Trophoblast cell (in vitro differentiated cells and primary cell): Measurements from ENCODE around the gene TRAF4.

ENCODE experiments used
- DNase-seq, 2 donors: peaks; one replicate each; pipeline ENCODE4 v3.0.0-alpha.2; 2016
- H2AFZ ChIP-seq: 2 replicates; pipeline ENCODE4 v1.6.1; 2013; ENCODE audit warnings: low read length, moderate library complexity, mild to moderate bottlenecking; ENCODE audit not compliant: insufficient read depth, poor library complexity
- H2AK5ac ChIP-seq: 2 replicates; pipeline ENCODE4 v1.6.1; 2013; ENCODE audit warnings: mild to moderate bottlenecking, low read length
- H2BK120ac ChIP-seq: 2 replicates; pipeline ENCODE4 v1.6.1; 2013; ENCODE audit warnings: low read length, mild to moderate bottlenecking, moderate library complexity; ENCODE audit not compliant: insufficient read depth, poor library complexity
- H2BK12ac ChIP-seq: 2 replicates; pipeline ENCODE4 v1.6.1; 2013; ENCODE audit warnings: mild to moderate bottlenecking, low read length, moderate library complexity
- H2BK5ac ChIP-seq: 2 replicates; pipeline ENCODE4 v1.6.1; 2013; ENCODE audit warnings: low read length, low read depth, moderate library complexity, mild to moderate bottlenecking; ENCODE audit not compliant: poor library complexity
- H3K14ac ChIP-seq: 2 replicates; pipeline ENCODE4 v1.6.1; 2013; ENCODE audit warnings: mild to moderate bottlenecking, low read length
- H3K18ac ChIP-seq: 2 replicates; pipeline ENCODE4 v1.6.1; 2013; ENCODE audit warnings: mild to moderate bottlenecking, low read length
- H3K23ac ChIP-seq: 2 replicates; pipeline ENCODE4 v1.6.1; 2013; ENCODE audit warnings: low read length
- H3K27ac ChIP-seq: 2 replicates; pipeline ENCODE4 v1.5.1; 2013; ENCODE audit warnings: low read depth, mild to moderate bottlenecking, inconsistent platforms, low read length, moderate library complexity
- H3K27me3 ChIP-seq: 2 replicates; pipeline ENCODE4 v1.6.1; 2013; ENCODE audit warnings: inconsistent platforms, mild to moderate bottlenecking, low read length, moderate library complexity; ENCODE audit not compliant: insufficient read depth
- H3K36me3 ChIP-seq, 2 experiments: 1 replicate in 1 of 2; 2 replicates in 1 of 2; pipeline ENCODE4 v1.6.1; 2013; ENCODE audit warnings: low read length in 2 of 2, mild to moderate bottlenecking in 2 of 2, moderate library complexity in 1 of 2; ENCODE audit not compliant: insufficient read depth in 2 of 2, control insufficient read depth in 1 of 2
- H3K4ac ChIP-seq: 2 replicates; pipeline ENCODE4 v1.6.1; 2013; ENCODE audit warnings: low read depth, mild to moderate bottlenecking, low read length, moderate library complexity
- H3K4me1 ChIP-seq, 2 experiments: 1 replicate in 1 of 2; 2 replicates in 1 of 2; pipeline ENCODE4 v1.6.1; 2013; ENCODE audit warnings: low read length in 2 of 2, mild to moderate bottlenecking in 2 of 2, moderate library complexity in 1 of 2; ENCODE audit not compliant: insufficient read depth in 2 of 2, control insufficient read depth in 1 of 2
- H3K4me2 ChIP-seq: 2 replicates; pipeline ENCODE4 v1.6.1; 2013; ENCODE audit warnings: inconsistent platforms, mild to moderate bottlenecking, low read length, moderate library complexity
- H3K4me3 ChIP-seq: 2 replicates; pipeline ENCODE4 v1.5.1; 2013; ENCODE audit warnings: mild to moderate bottlenecking, low read depth, low read length, inconsistent platforms
- H3K79me1 ChIP-seq: one replicate; pipeline ENCODE4 v1.6.1; 2013; ENCODE audit warnings: low read length
- H3K79me2 ChIP-seq: 2 replicates; pipeline ENCODE4 v1.6.1; 2013; ENCODE audit warnings: low read length, mild to moderate bottlenecking; ENCODE audit not compliant: control insufficient read depth, insufficient read depth, poor library complexity
- H3K9ac ChIP-seq: 2 replicates; pipeline ENCODE4 v1.6.1; 2013; ENCODE audit warnings: mild to moderate bottlenecking, low read length
- H3K9me3 ChIP-seq: 2 replicates; pipeline ENCODE4 v1.6.1; 2013; ENCODE audit warnings: low read depth, mild to moderate bottlenecking, control low read depth, inconsistent platforms, low read length; ENCODE audit not compliant: insufficient read depth
- H4K12ac ChIP-seq: 2 replicates; pipeline ENCODE4 v1.6.1; 2013; ENCODE audit warnings: low read depth, mild to moderate bottlenecking, low read length, moderate library complexity
- H4K8ac ChIP-seq: 2 replicates; pipeline ENCODE4 v1.6.1; 2013; ENCODE audit warnings: low read depth, mild to moderate bottlenecking, low read length, moderate library complexity
- H4K91ac ChIP-seq: one replicate; pipeline ENCODE4 v1.6.1; 2013; ENCODE audit warnings: low read depth, mild to moderate bottlenecking, low read length, moderate library complexity
- WGBS: extraction: QIAGEN DNeasy Blood & Tissue Kit; methylation state at CpG from one replicate; pipeline ENCODE4 v1.1.7; 2013; ENCODE audit warnings: missing lambda C conversion rate; ENCODE audit not compliant: insufficient read length, insufficient coverage; ENCODE audit errors: extremely low coverage; 5-methylcytosine and 5-hydroxymethylcytosine counted together

Gene TRAF4

GRCh38 chr17:28755486-28755885 lies 11.7 kb downstream of the TRAF4 start:
- no peak overlapping the region for H3K27ac ChIP-seq
- H3K36me3 ChIP-seq, result peaks cover 36 to 50% of the 10 kb centered on the region in 2 experiments
- H3K9ac ChIP-seq, result no peak overlapping the region
- no peak overlapping the region for H2AK5ac ChIP-seq
- H3K9me3 ChIP-seq, result no peaks in the 10 kb centered on the region
- H3K79me2 ChIP-seq, result no peaks in the 10 kb centered on the region
- H4K91ac ChIP-seq, result no peak overlapping the region
- no peaks in the 10 kb centered on the region for H3K27me3 ChIP-seq
- H4K8ac ChIP-seq, result no peak overlapping the region
- H3K4me3 ChIP-seq, result no peak overlapping the region
- DNase-seq, result no peak
- H3K18ac ChIP-seq, result no peak overlapping the region
- WGBS, result no CpG with 5 or more reads among the region's 7 CpGs
- H3K79me1 ChIP-seq, result no peaks in the 10 kb centered on the region
- no peak overlapping the region for H2BK5ac ChIP-seq
- no peak overlapping the region for H3K23ac ChIP-seq
- H2BK120ac ChIP-seq, result no peak overlapping the region
- H3K4me2 ChIP-seq, result no peak overlapping the region
- peaks cover 0 to 4% of the 10 kb centered on the region in 2 experiments for H3K4me1 ChIP-seq
- no peak overlapping the region for H2BK12ac ChIP-seq
- no peak overlapping the region for H2AFZ ChIP-seq
- no peak overlapping the region for H3K4ac ChIP-seq
- H3K14ac ChIP-seq, result no peak overlapping the region
- no peak overlapping the region for H4K12ac ChIP-seq

GRCh38 chr17:28756049-28756804 lies 12.4 kb downstream of the TRAF4 start:
- no peak overlapping the region for H2BK12ac ChIP-seq
- H3K79me1 ChIP-seq, result no peaks in the 10 kb centered on the region
- no peak overlapping the region for H2AK5ac ChIP-seq
- H4K91ac ChIP-seq, result no peak overlapping the region
- no peak overlapping the region for H3K14ac ChIP-seq
- no peaks in the 10 kb centered on the region for H3K9me3 ChIP-seq
- H2BK5ac ChIP-seq, result no peak overlapping the region
- peaks cover 30 to 47% of the 10 kb centered on the region in 2 experiments for H3K36me3 ChIP-seq
- no peak overlapping the region for H4K8ac ChIP-seq
- H3K9ac ChIP-seq, result no peak overlapping the region
- H3K4me2 ChIP-seq, result no peak overlapping the region
- no peak overlapping the region for H4K12ac ChIP-seq
- H3K27ac ChIP-seq, result no peak overlapping the region
- no peak overlapping the region for H2AFZ ChIP-seq
- H3K79me2 ChIP-seq, result no peaks in the 10 kb centered on the region
- no peak overlapping the region for H3K4me3 ChIP-seq
- no peak for DNase-seq
- no CpG with 5 or more reads among the region's 5 CpGs for WGBS
- H3K4me1 ChIP-seq, result peaks cover 0 to 4% of the 10 kb centered on the region in 2 experiments
- H3K23ac ChIP-seq, result no peak overlapping the region
- no peak overlapping the region for H3K18ac ChIP-seq
- no peaks in the 10 kb centered on the region for H3K27me3 ChIP-seq
- H3K4ac ChIP-seq, result no peak overlapping the region
- H2BK120ac ChIP-seq, result no peak overlapping the region

DNA sequence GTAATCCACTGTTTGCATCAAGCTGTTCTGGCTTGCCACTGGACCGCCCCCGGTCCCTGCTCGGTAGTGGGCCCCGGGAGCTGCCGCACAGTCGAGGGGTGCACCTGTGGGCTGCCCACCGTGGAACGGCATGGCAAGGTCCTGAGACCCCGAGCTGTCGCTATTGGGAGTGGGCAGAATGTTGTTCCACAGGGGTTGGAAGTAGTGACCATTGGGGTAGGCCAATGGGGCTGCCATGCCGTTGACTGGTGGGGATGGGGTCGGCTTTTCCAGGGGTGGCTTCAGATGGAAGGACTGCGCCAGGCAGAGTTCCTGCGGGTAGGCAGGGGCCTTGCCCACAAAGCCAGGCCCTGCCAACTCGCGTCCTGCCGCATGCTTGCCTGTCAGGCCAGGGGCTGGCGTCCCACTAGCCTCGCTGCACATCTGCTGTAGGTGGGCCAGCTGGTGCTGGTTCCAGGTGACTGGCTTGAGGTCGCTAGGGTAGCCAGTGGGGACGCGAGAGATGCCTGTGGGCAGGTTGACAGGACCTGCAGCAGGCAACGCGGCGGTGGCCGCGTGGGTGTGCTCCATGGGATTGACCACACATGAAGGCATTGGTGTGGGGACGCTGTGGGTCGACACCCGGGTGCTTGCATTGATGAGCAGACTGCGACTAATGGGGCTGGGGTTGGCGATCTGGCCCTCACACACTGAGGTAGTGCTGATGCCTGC lies 14.8 kb downstream of the TRAF4 start:
- H4K12ac ChIP-seq, result no peak overlapping the region
- DNase-seq, result no peak
- H3K4me1 ChIP-seq, result peaks cover 0 to 3% of the 10 kb centered on the region in 2 experiments
- H4K91ac ChIP-seq, result no peak overlapping the region
- H3K9ac ChIP-seq, result peak overlapping the region; percentile 0
- no peak overlapping the region for H2BK120ac ChIP-seq
- no peak overlapping the region for H2AFZ ChIP-seq
- H3K79me2 ChIP-seq, result no peaks in the 10 kb centered on the region
- H3K36me3 ChIP-seq, result peaks cover 23 to 46% of the 10 kb centered on the region in 2 experiments
- no peak overlapping the region for H3K27ac ChIP-seq
- H3K27me3 ChIP-seq, result no peaks in the 10 kb centered on the region
- H3K4me2 ChIP-seq, result no peak overlapping the region
- H3K14ac ChIP-seq, result no peak overlapping the region
- no peak overlapping the region for H3K4ac ChIP-seq
- H3K79me1 ChIP-seq, result no peaks in the 10 kb centered on the region
- no peak overlapping the region for H4K8ac ChIP-seq
- no peak overlapping the region for H3K18ac ChIP-seq
- H2BK5ac ChIP-seq, result no peak overlapping the region
- no peak overlapping the region for H3K4me3 ChIP-seq
- H3K23ac ChIP-seq, result no peak overlapping the region
- no peaks in the 10 kb centered on the region for H3K9me3 ChIP-seq
- WGBS, result no CpG with 5 or more reads among the region's 32 CpGs
- no peak overlapping the region for H2BK12ac ChIP-seq
- no peak overlapping the region for H2AK5ac ChIP-seq

GRCh38 chr17:28759256-28759865 lies 15.6 kb downstream of the TRAF4 start:
- peaks cover 0 to 3% of the 10 kb centered on the region in 2 experiments for H3K4me1 ChIP-seq
- DNase-seq, result no peak
- no peak overlapping the region for H3K4me2 ChIP-seq
- H3K4ac ChIP-seq, result no peak overlapping the region
- no peak overlapping the region for H4K8ac ChIP-seq
- H2AFZ ChIP-seq, result no peak overlapping the region
- no CpG with 5 or more reads among the region's 18 CpGs for WGBS
- H3K79me1 ChIP-seq, result no peaks in the 10 kb centered on the region
- H2AK5ac ChIP-seq, result no peak overlapping the region
- no peak overlapping the region for H2BK12ac ChIP-seq
- H3K79me2 ChIP-seq, result no peaks in the 10 kb centered on the region
- H3K18ac ChIP-seq, result no peak overlapping the region
- H2BK120ac ChIP-seq, result no peak overlapping the region
- H3K27ac ChIP-seq, result no peak overlapping the region
- H3K9ac ChIP-seq, result no peak overlapping the region
- no peaks in the 10 kb centered on the region for H3K27me3 ChIP-seq
- H3K4me3 ChIP-seq, result no peak overlapping the region
- H3K14ac ChIP-seq, result no peak overlapping the region
- peaks cover 23 to 46% of the 10 kb centered on the region in 2 experiments for H3K36me3 ChIP-seq
- no peak overlapping the region for H2BK5ac ChIP-seq
- H4K91ac ChIP-seq, result no peak overlapping the region
- H4K12ac ChIP-seq, result no peak overlapping the region
- H3K23ac ChIP-seq, result no peak overlapping the region
- H3K9me3 ChIP-seq, result no peaks in the 10 kb centered on the region
